ENCODE measurements around the gene SEC14L3. TPM values are rescaled to one million over a fixed set of nuclear protein-coding genes. Genes with fewer than 3 reads are reported as not detected.

SEC14L3 gene
- total RNA-seq, 1 experiment from 2014 or later = not detected

DNA sequence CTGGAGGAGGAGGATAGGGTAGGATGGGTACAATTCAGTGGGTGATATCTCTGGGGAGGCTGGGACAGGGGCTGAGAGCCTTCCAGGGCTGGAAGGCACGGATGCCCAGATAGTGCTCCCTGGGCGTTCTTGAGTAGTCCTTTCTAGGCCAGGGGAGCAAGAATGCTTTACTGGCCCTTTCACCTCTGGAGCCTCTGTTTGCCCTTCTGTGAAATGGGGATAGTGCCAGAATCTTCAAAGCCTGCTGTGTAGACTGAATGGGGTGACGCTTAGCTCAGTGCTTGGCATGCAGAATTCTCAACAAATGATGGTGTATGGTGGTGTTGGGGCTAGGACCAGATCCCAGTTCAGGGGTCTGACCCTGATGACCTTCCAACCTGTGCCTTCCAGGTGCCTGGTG is 38.6 kb downstream of the SEC14L3 start:
- H2AFZ ChIP-seq (ENCODE audit: low read length) = no peak overlapping the region
- H3K27ac Mint-ChIP-seq = no peak overlapping the region; a peak in 1 of 7 replicates
- H3K56ac ChIP-seq (ENCODE audit: insufficient read length, low read depth, low read length) = no peak overlapping the region
- H3K4me2 ChIP-seq (ENCODE audit: insufficient read depth, insufficient read length, low read length) = no peak overlapping the region
- H3K9ac ChIP-seq (ENCODE audit: extremely low read depth, insufficient read length, low read length) = no peak overlapping the region
- H3K79me2 ChIP-seq (ENCODE audit: insufficient read depth, low read length) = no peaks in the 10 kb centered on the region
- no peaks in the 10 kb centered on the region for H3K27me3 ChIP-seq (ENCODE audit: insufficient read depth, low read length)
- peaks cover 3 to 11% (median 6%) of the 10 kb centered on the region in 3 experiments; a peak in 6 of 7 replicates for H3K36me3 Mint-ChIP-seq (ENCODE audit: insufficient read depth in 1 of 3, low read depth in 3 of 3)
- H3K4ac ChIP-seq (ENCODE audit: low read depth, low read length) = no peak overlapping the region
- DNase-seq = no peak
- TF ChIP-seq, protein P1, sequence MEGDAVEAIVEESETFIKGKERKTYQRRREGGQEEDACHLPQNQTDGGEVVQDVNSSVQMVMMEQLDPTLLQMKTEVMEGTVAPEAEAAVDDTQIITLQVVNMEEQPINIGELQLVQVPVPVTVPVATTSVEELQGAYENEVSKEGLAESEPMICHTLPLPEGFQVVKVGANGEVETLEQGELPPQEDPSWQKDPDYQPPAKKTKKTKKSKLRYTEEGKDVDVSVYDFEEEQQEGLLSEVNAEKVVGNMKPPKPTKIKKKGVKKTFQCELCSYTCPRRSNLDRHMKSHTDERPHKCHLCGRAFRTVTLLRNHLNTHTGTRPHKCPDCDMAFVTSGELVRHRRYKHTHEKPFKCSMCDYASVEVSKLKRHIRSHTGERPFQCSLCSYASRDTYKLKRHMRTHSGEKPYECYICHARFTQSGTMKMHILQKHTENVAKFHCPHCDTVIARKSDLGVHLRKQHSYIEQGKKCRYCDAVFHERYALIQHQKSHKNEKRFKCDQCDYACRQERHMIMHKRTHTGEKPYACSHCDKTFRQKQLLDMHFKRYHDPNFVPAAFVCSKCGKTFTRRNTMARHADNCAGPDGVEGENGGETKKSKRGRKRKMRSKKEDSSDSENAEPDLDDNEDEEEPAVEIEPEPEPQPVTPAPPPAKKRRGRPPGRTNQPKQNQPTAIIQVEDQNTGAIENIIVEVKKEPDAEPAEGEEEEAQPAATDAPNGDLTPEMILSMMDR (conservative IDR thresholded peaks at IDR 0.05) = no peak
- H3T11ph ChIP-seq (ENCODE audit: low read length) = no peak overlapping the region
- H3K23me2 ChIP-seq (ENCODE audit: insufficient read length, low read depth, low read length, poor library complexity, severe bottlenecking) = no peaks in the 10 kb centered on the region
- H2BK5ac ChIP-seq (ENCODE audit: insufficient read length, low read length) = no peak overlapping the region
- H2BK120ac ChIP-seq (ENCODE audit: low read depth, low read length, poor library complexity, severe bottlenecking) = no peak overlapping the region
- no CpG with 5 or more reads among the region's 3 CpGs for WGBS (ENCODE audit: extremely low coverage, insufficient read length, low lambda C conversion rate)
- H2BK12ac ChIP-seq (ENCODE audit: insufficient read length, low read depth, low read length) = no peak overlapping the region
- no peak overlapping the region for H3K18ac ChIP-seq (ENCODE audit: insufficient read length, low read depth, low read length)
- no peak overlapping the region for H3K27ac ChIP-seq (ENCODE audit: insufficient read length, low read depth, low read length)
- no peaks in the 10 kb centered on the region for H3K79me1 ChIP-seq (ENCODE audit: insufficient read depth, low read depth, low read length, poor library complexity, severe bottlenecking)
- H3K4me3 Mint-ChIP-seq = no peak overlapping the region; a peak in 1 of 5 replicates
- peaks cover 11 to 14% of the 10 kb centered on the region in 2 experiments for H3K4me1 Mint-ChIP-seq
- H3K9me3 ChIP-seq (ENCODE audit: control insufficient read depth, low read depth, low read length) = no peaks in the 10 kb centered on the region
- H3K9me3 Mint-ChIP-seq = no peaks in the 10 kb centered on the region; a peak in 1 of 5 replicates
- no peak overlapping the region for H2AK5ac ChIP-seq (ENCODE audit: insufficient read length, low read length)
- H3K14ac ChIP-seq (ENCODE audit: insufficient read depth, low read length) = no peak overlapping the region
- no peaks in the 10 kb centered on the region for H3K4me1 ChIP-seq (ENCODE audit: insufficient read depth, low read length)
- no peak overlapping the region for H2BK20ac ChIP-seq (ENCODE audit: low read depth, low read length, poor library complexity, severe bottlenecking)
- no peak overlapping the region for H3K23ac ChIP-seq (ENCODE audit: insufficient read length, low read depth, low read length)
- no peak overlapping the region for H4K5ac ChIP-seq (ENCODE audit: insufficient read length, low read depth, low read length)
- H4K8ac ChIP-seq (replicated peaks; ENCODE audit: insufficient read length, low read depth, low read length) = no peak overlapping the region
- H4K20me1 ChIP-seq (ENCODE audit: control insufficient read depth, insufficient read depth, insufficient read length) = no peaks in the 10 kb centered on the region
- no peak overlapping the region for H2BK15ac ChIP-seq (ENCODE audit: low read depth, low read length)
- H4K91ac ChIP-seq (ENCODE audit: insufficient read length, low read depth, low read length) = no peak overlapping the region
- H3K27me3 Mint-ChIP-seq (ENCODE audit: low read depth) = peaks cover 3% of the 10 kb centered on the region

All from H9 (cell line).